ENCODE results near the gene MED23. TPM values are rescaled to one million over a fixed set of nuclear protein-coding genes. Genes with fewer than 3 reads are reported as not detected.

Gene MED23
- 35.7 and 39.3 TPM in 2 replicates for total RNA-seq (2014; rRNA removed; shearing (Covaris generic))
- polyA plus RNA-seq (2016; fragmentation: Nextera tagmentation; extraction: Ambion mirVana), result 15.1 and 16.9 TPM in 2 replicates

- no peaks in the 10 kb centered on the region for H3K9me2 ChIP-seq (ENCODE audit: insufficient read depth)
Measured at GRCh38 chr6:131627724-131628682, at the start of gene MED23. TSS of gene MED23 (minus strand) at chr6:131628242. CDS start at chr6:131628049, 193 bp downstream.

GRCh38 chr6:131673184-131673583, 45.1 kb upstream of the MED23 start:
- TF ChIP-seq EZH2phosphoT487 (IDR thresholded peaks at IDR 0.05; ENCODE audit: insufficient read depth, low read depth) (no peak), EZH2 (IDR thresholded peaks at IDR 0.05; ENCODE audit: insufficient read depth, poor library complexity, severe bottlenecking) (no peak)
- Histone ChIP-seq H3K27ac (no peak overlapping the region), H3K79me2 (ENCODE audit: insufficient read depth) (no peaks in the 10 kb centered on the region), H3K9me2 (ENCODE audit: insufficient read depth) (no peaks in the 10 kb centered on the region), H3K4me2 (ENCODE audit: unreplicated experiment) (no peak overlapping the region), H3K9ac (no peak overlapping the region), H3K4me3 (no peak overlapping the region), H3K4me1 (ENCODE audit: insufficient read depth) (no peaks in the 10 kb centered on the region), H3K27me3 (replicated peaks; ENCODE audit: insufficient read depth) (no peaks in the 10 kb centered on the region), H3K9me3 (ENCODE audit: low read depth) (no peaks in the 10 kb centered on the region), H3F3A (ENCODE audit: insufficient read depth) (no peaks in the 10 kb centered on the region), H2AFZ (no peak overlapping the region), H3K36me3 (ENCODE audit: low read depth) (no peaks in the 10 kb centered on the region), H4K20me1 (ENCODE audit: insufficient read depth) (no peaks in the 10 kb centered on the region)
- no peak for DNase-seq
- in situ Hi-C loops (cut with MboI), result no loop called here
- 70 to 72% methylated on average over 2 of the region's 2 CpGs for WGBS, 2 experiments (ENCODE audit: low coverage in 1 of 2, low lambda C conversion rate in 2 of 2, missing lambda C conversion rate in 2 of 2)

More at GRCh38 chr6:131627724-131628682, at the start of gene MED23:
- Histone ChIP-seq H3K36me3 (ENCODE audit: low read depth) (peaks cover 23% of the 10 kb centered on the region), H3K4me3 (peak within 1 kb of the TSS; percentile 99), H3K79me2 (ENCODE audit: insufficient read depth) (peaks cover 39% of the 10 kb centered on the region), H2AFZ (peak within 1 kb of the TSS; percentile 96), H4K20me1 (ENCODE audit: insufficient read depth) (no peaks in the 10 kb centered on the region), H3F3A (ENCODE audit: insufficient read depth) (peaks cover 3% of the 10 kb centered on the region; the same call in 1 of the 2 replicates), H3K9me3 (ENCODE audit: low read depth) (no peaks in the 10 kb centered on the region), H3K9ac (peak within 1 kb of the TSS; percentile 94), H3K27ac (peak within 1 kb of the TSS; percentile 57), H3K4me2 (ENCODE audit: unreplicated experiment) (peak within 1 kb of the TSS; percentile 94), H3K27me3 (replicated peaks; ENCODE audit: insufficient read depth) (no peaks in the 10 kb centered on the region), H3K4me1 (ENCODE audit: insufficient read depth) (peaks cover 6% of the 10 kb centered on the region; the same call in 1 of the 2 replicates)
- TF ChIP-seq EZH2 (IDR thresholded peaks at IDR 0.05; ENCODE audit: insufficient read depth, poor library complexity, severe bottlenecking) (no peak), EZH2phosphoT487 (IDR thresholded peaks at IDR 0.05; ENCODE audit: insufficient read depth, low read depth) (no peak)
- WGBS, 2 experiments (ENCODE audit: low coverage in 1 of 2, low lambda C conversion rate in 2 of 2, missing lambda C conversion rate in 2 of 2), result 1% methylated on average over 52 to 53 of the region's 53 CpGs
- in situ Hi-C loops (cut with MboI), result no loop called here
- DNase-seq, result peak; percentile 97

GRCh38 chr6:131669891-131670290, 41.8 kb upstream of the MED23 start:
- DNase-seq, result no peak
- no peaks in the 10 kb centered on the region for H4K20me1 ChIP-seq (ENCODE audit: insufficient read depth)
- in situ Hi-C loops (cut with MboI), result no loop called here

GRCh38 chr6:131663578-131664165, 35.6 kb upstream of the MED23 start:
- Histone ChIP-seq H3K27me3 (replicated peaks; ENCODE audit: insufficient read depth) (no peaks in the 10 kb centered on the region), H3K4me2 (ENCODE audit: unreplicated experiment) (no peak overlapping the region), H2AFZ (no peak overlapping the region), H3K27ac (no peak overlapping the region), H3K9me2 (ENCODE audit: insufficient read depth) (no peaks in the 10 kb centered on the region), H3K9me3 (ENCODE audit: low read depth) (no peaks in the 10 kb centered on the region), H4K20me1 (ENCODE audit: insufficient read depth) (no peaks in the 10 kb centered on the region), H3K4me3 (no peak overlapping the region), H3K79me2 (ENCODE audit: insufficient read depth) (no peaks in the 10 kb centered on the region), H3F3A (ENCODE audit: insufficient read depth) (no peaks in the 10 kb centered on the region; the same call in 1 of the 2 replicates), H3K4me1 (ENCODE audit: insufficient read depth) (peaks cover 8% of the 10 kb centered on the region), H3K9ac (no peak overlapping the region), H3K36me3 (ENCODE audit: low read depth) (no peaks in the 10 kb centered on the region)
- TF ChIP-seq EZH2 (IDR thresholded peaks at IDR 0.05; ENCODE audit: insufficient read depth, poor library complexity, severe bottlenecking), result no peak
- no peak for TF ChIP-seq EZH2phosphoT487 (IDR thresholded peaks at IDR 0.05; ENCODE audit: insufficient read depth, low read depth)
- in situ Hi-C loops (cut with MboI), result no loop called here
- DNase-seq, result no peak
- WGBS, 2 experiments (ENCODE audit: low coverage in 1 of 2, low lambda C conversion rate in 2 of 2, missing lambda C conversion rate in 2 of 2), result 80% methylated on average over 2 of the region's 2 CpGs

More at GRCh38 chr6:131669891-131670290, 41.8 kb upstream of the MED23 start:
- H3K4me3 ChIP-seq, result no peak overlapping the region
- no peak overlapping the region for H3K9ac ChIP-seq
- 8 to 13% methylated on average over 1 of the region's 1 CpG for WGBS, 2 experiments (ENCODE audit: low coverage in 1 of 2, low lambda C conversion rate in 2 of 2, missing lambda C conversion rate in 2 of 2)
- H3F3A ChIP-seq (ENCODE audit: insufficient read depth), result no peaks in the 10 kb centered on the region
- H3K27me3 ChIP-seq (replicated peaks; ENCODE audit: insufficient read depth), result no peaks in the 10 kb centered on the region
- H2AFZ ChIP-seq, result peak overlapping the region; percentile 26
- no peaks in the 10 kb centered on the region for H3K9me2 ChIP-seq (ENCODE audit: insufficient read depth)
- TF ChIP-seq EZH2 (IDR thresholded peaks at IDR 0.05; ENCODE audit: insufficient read depth, poor library complexity, severe bottlenecking), result no peak
- TF ChIP-seq EZH2phosphoT487 (IDR thresholded peaks at IDR 0.05; ENCODE audit: insufficient read depth, low read depth), result no peak
- no peaks in the 10 kb centered on the region for H3K79me2 ChIP-seq (ENCODE audit: insufficient read depth)
- H3K27ac ChIP-seq, result no peak overlapping the region
- no peaks in the 10 kb centered on the region for H3K9me3 ChIP-seq (ENCODE audit: low read depth)
- no peaks in the 10 kb centered on the region for H3K4me1 ChIP-seq (ENCODE audit: insufficient read depth)
- no peaks in the 10 kb centered on the region for H3K36me3 ChIP-seq (ENCODE audit: low read depth)
- no peak overlapping the region for H3K4me2 ChIP-seq (ENCODE audit: unreplicated experiment)
